Endothelial cell (in vitro differentiated cells): ENCODE data around the gene CCL1. TPM values are rescaled to one million over a fixed set of nuclear protein-coding genes. Genes with fewer than 3 reads are reported as not detected.
"Not testable (repeated sequence)": the region's sequence is repeated elsewhere in the genome, so short reads cannot be mapped to it uniquely, and the experiment has no call there.

Source experiments
- DNase-seq: peaks from one replicate; pipeline ENCODE4 v3.0.0; 2021; ENCODE audit warnings: low spot score
- H3K27ac Mint-ChIP-seq: one replicate; pipeline ENCODE4 v1.8.0; 2021; ENCODE audit warnings: mixed read lengths, inconsistent platforms; ENCODE audit not compliant: unreplicated experiment
- H3K27me3 Mint-ChIP-seq: one replicate; pipeline ENCODE4 v1.8.0; 2021; ENCODE audit warnings: mild to moderate bottlenecking, moderate library complexity, mixed read lengths, inconsistent platforms; ENCODE audit not compliant: unreplicated experiment
- H3K36me3 Mint-ChIP-seq: one replicate; pipeline ENCODE4 v1.8.0; 2021; ENCODE audit warnings: mild to moderate bottlenecking, low read depth, mixed read lengths, inconsistent platforms; ENCODE audit not compliant: unreplicated experiment
- H3K4me1 Mint-ChIP-seq: one replicate; pipeline ENCODE4 v1.8.0; 2021; ENCODE audit warnings: mild to moderate bottlenecking, mixed read lengths, inconsistent platforms; ENCODE audit not compliant: unreplicated experiment
- H3K4me3 Mint-ChIP-seq: one replicate; pipeline ENCODE4 v1.8.0; 2021; ENCODE audit warnings: mild to moderate bottlenecking, mixed read lengths, inconsistent platforms; ENCODE audit not compliant: unreplicated experiment
- H3K9me3 Mint-ChIP-seq: one replicate; pipeline ENCODE4 v1.8.0; 2021; ENCODE audit warnings: mixed read lengths, inconsistent platforms; ENCODE audit not compliant: unreplicated experiment
- total RNA-seq: library from RNA; stranded (reverse); fragmentation: NEBNext Ultra II Directional; extraction: Animal tissue kit (Norgen Biotek cat#: 25700); gene quantifications from one replicate; pipeline ENCODE4 v1.2.1, GENCODE V29; 2021; ENCODE audit not compliant: unreplicated experiment
- TF ChIP-seq, protein P1 (sequence below): fragments of 200-600 bp; sonication (generic); IDR thresholded peaks from one replicate; pipeline ENCODE4 v1.5.0; 2021; ENCODE audit warnings: antibody characterized with exemption; ENCODE audit not compliant: unreplicated experiment

CCL1 gene
- total RNA-seq, 1 donor from 2014 or later: not detected

- Mint-ChIP-seq H3K36me3 (no peaks in the 10 kb centered on the region), H3K27me3 (no peaks in the 10 kb centered on the region), H3K4me3 (no peak overlapping the region), H3K27ac (no peak overlapping the region), H3K9me3 (no peaks in the 10 kb centered on the region), H3K4me1 (no peaks in the 10 kb centered on the region)
- DNase-seq: no peak
- TF ChIP-seq, protein P1, sequence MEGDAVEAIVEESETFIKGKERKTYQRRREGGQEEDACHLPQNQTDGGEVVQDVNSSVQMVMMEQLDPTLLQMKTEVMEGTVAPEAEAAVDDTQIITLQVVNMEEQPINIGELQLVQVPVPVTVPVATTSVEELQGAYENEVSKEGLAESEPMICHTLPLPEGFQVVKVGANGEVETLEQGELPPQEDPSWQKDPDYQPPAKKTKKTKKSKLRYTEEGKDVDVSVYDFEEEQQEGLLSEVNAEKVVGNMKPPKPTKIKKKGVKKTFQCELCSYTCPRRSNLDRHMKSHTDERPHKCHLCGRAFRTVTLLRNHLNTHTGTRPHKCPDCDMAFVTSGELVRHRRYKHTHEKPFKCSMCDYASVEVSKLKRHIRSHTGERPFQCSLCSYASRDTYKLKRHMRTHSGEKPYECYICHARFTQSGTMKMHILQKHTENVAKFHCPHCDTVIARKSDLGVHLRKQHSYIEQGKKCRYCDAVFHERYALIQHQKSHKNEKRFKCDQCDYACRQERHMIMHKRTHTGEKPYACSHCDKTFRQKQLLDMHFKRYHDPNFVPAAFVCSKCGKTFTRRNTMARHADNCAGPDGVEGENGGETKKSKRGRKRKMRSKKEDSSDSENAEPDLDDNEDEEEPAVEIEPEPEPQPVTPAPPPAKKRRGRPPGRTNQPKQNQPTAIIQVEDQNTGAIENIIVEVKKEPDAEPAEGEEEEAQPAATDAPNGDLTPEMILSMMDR: no peak
Measured at GRCh38 chr17:34341916-34342315, 21.1 kb downstream of the CCL1 start.

DNA sequence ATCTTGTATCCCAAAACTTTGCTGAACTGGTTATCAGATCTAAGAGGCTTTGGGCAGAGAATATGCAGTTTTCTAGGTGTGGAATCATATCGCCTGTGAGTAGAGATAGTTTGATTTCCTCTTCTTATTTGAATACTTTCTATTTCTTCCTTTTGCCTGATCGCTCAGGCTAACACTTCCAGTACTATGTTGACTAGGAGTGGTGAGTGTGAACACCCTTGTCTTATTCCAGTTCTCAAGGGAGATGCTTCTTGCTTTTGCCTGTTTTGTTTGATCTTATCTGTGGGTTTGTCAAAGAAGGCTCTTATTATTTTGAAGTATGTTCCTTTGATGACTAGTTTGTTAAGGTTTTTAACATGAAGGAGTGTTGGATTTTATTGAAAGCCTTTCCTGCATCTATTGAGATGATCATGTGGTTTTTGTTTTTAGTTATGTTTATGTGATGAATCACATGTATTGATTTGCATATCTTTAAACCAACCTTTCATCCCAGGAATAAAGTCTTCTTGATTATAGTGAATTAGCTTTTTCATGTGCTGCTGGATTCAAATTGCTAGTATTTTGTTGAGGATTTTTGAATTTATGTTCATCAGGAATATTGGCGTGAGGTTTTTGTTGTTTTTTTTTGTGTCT, 23.8 kb downstream of the CCL1 start:
- TF ChIP-seq, protein P1: no peak
- DNase-seq: no peak
- no peaks in the 10 kb centered on the region for H3K27me3 Mint-ChIP-seq
- no peaks in the 10 kb centered on the region for H3K9me3 Mint-ChIP-seq
- no peak overlapping the region for H3K27ac Mint-ChIP-seq
- no peak overlapping the region for H3K4me3 Mint-ChIP-seq
- H3K36me3 Mint-ChIP-seq: no peaks in the 10 kb centered on the region
- H3K4me1 Mint-ChIP-seq: no peaks in the 10 kb centered on the region

DNA sequence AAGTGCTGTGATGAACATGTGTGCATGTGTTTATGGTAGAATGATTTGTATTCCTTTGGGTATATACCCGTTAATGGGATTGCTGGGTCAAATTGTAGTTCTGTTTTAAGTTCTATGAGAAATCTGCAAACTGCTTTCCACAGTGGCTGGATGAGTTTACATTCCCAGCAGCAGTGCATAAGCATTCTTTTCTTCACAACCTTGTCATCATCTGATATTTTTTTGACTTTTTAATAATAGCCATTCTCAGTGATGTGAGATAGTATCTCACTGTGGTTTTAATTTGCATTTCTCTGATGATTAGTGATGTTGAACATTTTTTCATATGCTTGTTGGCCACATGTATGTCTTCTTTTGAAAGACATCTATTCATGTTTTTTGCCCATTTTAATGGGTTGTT, 25.3 kb downstream of the CCL1 start:
- Mint-ChIP-seq H3K9me3 (no peaks in the 10 kb centered on the region), H3K4me1 (no peaks in the 10 kb centered on the region), H3K4me3 (no peak overlapping the region), H3K27ac (no peak overlapping the region), H3K36me3 (no peaks in the 10 kb centered on the region), H3K27me3 (no peaks in the 10 kb centered on the region)
- no peak for DNase-seq
- TF ChIP-seq, protein P1: no peak

DNA sequence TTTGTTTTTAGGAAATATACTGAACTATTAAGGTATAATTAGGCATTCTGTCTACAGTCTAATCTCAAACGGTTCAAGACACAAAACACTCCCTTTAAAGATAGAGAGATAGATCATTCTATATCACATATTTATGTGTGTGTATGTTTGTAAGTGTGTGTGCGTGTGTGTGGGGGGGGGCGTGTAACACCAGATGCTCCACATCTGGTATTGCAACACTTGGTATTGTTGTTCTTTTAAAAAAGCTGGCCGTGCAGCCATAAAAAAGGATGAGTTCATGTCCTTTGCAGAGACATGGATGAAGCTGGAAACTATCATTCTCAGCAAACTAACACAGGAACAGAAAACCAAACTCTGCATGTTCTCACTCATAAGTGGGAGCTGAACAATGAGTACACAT, 35.5 kb downstream of the CCL1 start:
- DNase-seq: not testable (repeated sequence)

DNA sequence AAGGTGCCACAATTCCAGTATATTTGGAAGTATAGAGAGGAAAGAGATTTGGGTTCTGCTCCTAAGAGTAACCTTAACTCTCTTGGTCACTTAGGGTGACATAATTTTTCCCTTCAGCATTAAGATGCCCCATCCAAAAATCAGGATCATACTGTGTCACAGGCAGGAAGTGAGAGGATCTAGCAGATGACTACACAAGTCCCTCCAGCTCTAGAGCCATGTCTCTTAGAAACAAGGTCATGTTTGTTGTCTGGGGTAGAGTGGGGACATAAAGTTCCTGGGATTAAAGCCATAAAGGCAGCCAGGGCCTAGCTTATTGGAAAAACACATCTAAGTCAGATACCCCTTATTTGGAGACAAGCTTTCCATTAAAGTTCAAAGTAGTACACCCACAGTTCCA, 41.1 kb downstream of the CCL1 start:
- TF ChIP-seq, protein P1: no peak
- no peaks in the 10 kb centered on the region for H3K9me3 Mint-ChIP-seq
- no peak for DNase-seq
- H3K27ac Mint-ChIP-seq: no peak overlapping the region
- H3K4me3 Mint-ChIP-seq: no peak overlapping the region
- no peaks in the 10 kb centered on the region for H3K36me3 Mint-ChIP-seq
- no peaks in the 10 kb centered on the region for H3K27me3 Mint-ChIP-seq
- H3K4me1 Mint-ChIP-seq: peaks cover 7% of the 10 kb centered on the region

More for the DNA sequence above, 35.5 kb downstream of the CCL1 start:
- not testable (repeated sequence) for H3K4me1 Mint-ChIP-seq, H3K4me3 Mint-ChIP-seq, H3K36me3 Mint-ChIP-seq, H3K27me3 Mint-ChIP-seq, H3K27ac Mint-ChIP-seq, H3K9me3 Mint-ChIP-seq
